Adrenal gland (tissue), 12 donors: ENCODE results near the gene TMBIM4. TPM values are rescaled to one million over a fixed set of nuclear protein-coding genes. Genes with fewer than 3 reads are reported as not detected.
"Not testable (repeated sequence)": the region's sequence is repeated elsewhere in the genome, so short reads cannot be mapped to it uniquely, and the experiment has no call there.

Experiments used
- DNase-seq, 7 donors: peaks; one replicate each; pipeline ENCODE4 v3.0.0-alpha.2; 2019 to 2020
- H3K27ac ChIP-seq, 5 donors: fragments of 200-600 bp; sonication (generic) in 4 of 5; 1 replicate in 3 of 5; 2 replicates in 2 of 5; pipeline versions ENCODE4 v1.5.1 to v1.8.0; 2016 to 2020; ENCODE audit warnings: mild to moderate bottlenecking in 1 of 5
- H3K27me3 ChIP-seq: fragments of 200-600 bp; 2 replicates; pipeline ENCODE4 v1.8.0; 2021
- H3K36me3 ChIP-seq, 2 donors: fragments of 200-600 bp; replicated peaks in 1 of 2; 1 replicate in 1 of 2; 2 replicates in 1 of 2; pipeline versions ENCODE4 v1.5.1 to v1.8.0; 2018 to 2022
- H3K4me1 ChIP-seq, 2 donors: fragments of 200-600 bp; replicated peaks in 1 of 2; 1 replicate in 1 of 2; 2 replicates in 1 of 2; pipeline versions ENCODE4 v1.5.1 to v1.8.0; 2018 to 2021
- H3K4me3 ChIP-seq, 4 donors: fragments of 200-600 bp; sonication (generic) in 3 of 4; one replicate each; pipeline ENCODE4 v1.5.1; 2016 to 2018
- H3K9me3 ChIP-seq, 3 donors: fragments of 200-600 bp; sonication (generic) in 1 of 3; replicated peaks in 1 of 3; 1 replicate in 2 of 3; 2 replicates in 1 of 3; pipeline versions ENCODE4 v1.5.1 to v1.8.0; 2016 to 2021
- POLR2A ChIP-seq, 2 donors: fragments of 450-650 bp; IDR thresholded peaks; one replicate each; pipeline ENCODE4 v1.6.1; 2017; ENCODE audit warnings: antibody characterized with exemption in 2 of 2, mild to moderate bottlenecking in 2 of 2, moderate library complexity in 1 of 2
- WGBS, 4 donors: extraction: QIAGEN DNeasy Blood & Tissue Kit in 2 of 4; methylation state at CpG; one replicate each; pipeline versions ENCODE4 v1.1.5 to v1.1.7; 2013 to 2017; 5-methylcytosine and 5-hydroxymethylcytosine counted together
- intact Hi-C, 2 donors: fragments of 100-400 bp; cut with DNase I; formaldehyde crosslinking; loops; one replicate each; pipeline versions ENCODE4 v1.14.1 to v1.15.0; 2022 to 2023
- polyA plus RNA-seq, 3 donors: library from polyadenylated mRNA; stranded (reverse); fragments of 200-250 nt in 2 of 3; fragments of 350-450 nt in 1 of 3; fragmentation: Illumina TruSeq in 1 of 3; extraction: RNeasy Lipid Tissue Mini Kit (QIAGEN cat#74804) in 1 of 3; gene quantifications; one replicate each; pipeline ENCODE4 v1.2.3, GENCODE V29; 2013 to 2014
- total RNA-seq, 9 donors: library from RNA; depleted of rRNA in 4 of 9; stranded (reverse); fragments of >200 nt in 4 of 9; fragments of 120-200 nt in 1 of 9; fragmentation: NEBNext Ultra II Directional in 1 of 9; extraction: Animal tissue kit (Norgen Biotek cat#: 25700) in 1 of 9; gene quantifications; one replicate each; pipeline versions ENCODE4 v1.1.0 to v1.2.4, GENCODE V29; 2013 to 2023
- TF ChIP-seq, protein P1 (sequence below), 6 experiments: fragments of 450-650 bp in 4 of 6; fragments of 200-600 bp in 2 of 6; sonication (generic) in 1 of 6; IDR thresholded peaks; 1 replicate in 5 of 6; 2 replicates in 1 of 6; pipeline versions ENCODE4 v1.5.1 to v1.8.0; 2016 to 2021; ENCODE audit warnings: antibody characterized with exemption in 6 of 6, mild to moderate bottlenecking in 2 of 6, moderate library complexity in 1 of 6
- donor health status: healthy with polysubstance abuse.
- donor health status: Bipolar disorder and iron deficiency.
- donor health status: DM: yes; HTN: yes; CAD: no.
- donor health status: DM: no; HTN: no; CAD: no.
- donor health status: DM: no; HTN: no; CAD: no.
- donor health status: DM: yes; HTN: yes; CAD: no.

The TMBIM4 gene
- total and polyA plus RNA-seq, 12 donors, result 94.3 to 291 (median 214) TPM

DNA sequence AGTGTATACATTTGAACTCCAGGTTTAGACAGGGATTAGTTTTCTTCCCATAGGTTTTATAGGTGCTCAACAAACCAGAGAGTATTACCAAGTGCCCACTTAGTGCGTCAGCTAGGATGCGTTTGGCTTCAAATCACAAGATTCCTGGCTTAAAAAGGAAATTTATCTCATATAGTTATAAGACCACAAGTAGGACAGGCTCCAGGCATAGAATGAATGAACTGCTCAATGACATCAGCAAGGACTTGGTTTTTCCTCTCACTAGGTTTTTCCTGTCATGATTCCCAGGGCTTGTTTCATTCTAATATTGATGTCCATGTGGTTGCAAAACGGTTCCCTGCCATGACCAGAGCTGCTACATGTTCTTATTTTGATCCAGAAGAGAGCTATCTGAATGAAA is 13.2 kb upstream of the TMBIM4 start:
- TF ChIP-seq POLR2A (IDR thresholded peaks at IDR 0.05), result no peak
- TF ChIP-seq, protein P1, sequence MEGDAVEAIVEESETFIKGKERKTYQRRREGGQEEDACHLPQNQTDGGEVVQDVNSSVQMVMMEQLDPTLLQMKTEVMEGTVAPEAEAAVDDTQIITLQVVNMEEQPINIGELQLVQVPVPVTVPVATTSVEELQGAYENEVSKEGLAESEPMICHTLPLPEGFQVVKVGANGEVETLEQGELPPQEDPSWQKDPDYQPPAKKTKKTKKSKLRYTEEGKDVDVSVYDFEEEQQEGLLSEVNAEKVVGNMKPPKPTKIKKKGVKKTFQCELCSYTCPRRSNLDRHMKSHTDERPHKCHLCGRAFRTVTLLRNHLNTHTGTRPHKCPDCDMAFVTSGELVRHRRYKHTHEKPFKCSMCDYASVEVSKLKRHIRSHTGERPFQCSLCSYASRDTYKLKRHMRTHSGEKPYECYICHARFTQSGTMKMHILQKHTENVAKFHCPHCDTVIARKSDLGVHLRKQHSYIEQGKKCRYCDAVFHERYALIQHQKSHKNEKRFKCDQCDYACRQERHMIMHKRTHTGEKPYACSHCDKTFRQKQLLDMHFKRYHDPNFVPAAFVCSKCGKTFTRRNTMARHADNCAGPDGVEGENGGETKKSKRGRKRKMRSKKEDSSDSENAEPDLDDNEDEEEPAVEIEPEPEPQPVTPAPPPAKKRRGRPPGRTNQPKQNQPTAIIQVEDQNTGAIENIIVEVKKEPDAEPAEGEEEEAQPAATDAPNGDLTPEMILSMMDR (IDR thresholded peaks at IDR 0.05), result no peak
- no peak for DNase-seq
- no peak overlapping the region for H3K27ac ChIP-seq
- H3K36me3 ChIP-seq, result no peaks in the 10 kb centered on the region
- no peaks in the 10 kb centered on the region for H3K9me3 ChIP-seq
- intact Hi-C loops, result no loop called here
- H3K4me1 ChIP-seq, result no peaks in the 10 kb centered on the region
- 72 to 76% (median 75%) methylated on average over 3 of the region's 3 CpGs for WGBS, 4 donors
- no peak overlapping the region for H3K4me3 ChIP-seq
- no peaks in the 10 kb centered on the region for H3K27me3 ChIP-seq

DNA sequence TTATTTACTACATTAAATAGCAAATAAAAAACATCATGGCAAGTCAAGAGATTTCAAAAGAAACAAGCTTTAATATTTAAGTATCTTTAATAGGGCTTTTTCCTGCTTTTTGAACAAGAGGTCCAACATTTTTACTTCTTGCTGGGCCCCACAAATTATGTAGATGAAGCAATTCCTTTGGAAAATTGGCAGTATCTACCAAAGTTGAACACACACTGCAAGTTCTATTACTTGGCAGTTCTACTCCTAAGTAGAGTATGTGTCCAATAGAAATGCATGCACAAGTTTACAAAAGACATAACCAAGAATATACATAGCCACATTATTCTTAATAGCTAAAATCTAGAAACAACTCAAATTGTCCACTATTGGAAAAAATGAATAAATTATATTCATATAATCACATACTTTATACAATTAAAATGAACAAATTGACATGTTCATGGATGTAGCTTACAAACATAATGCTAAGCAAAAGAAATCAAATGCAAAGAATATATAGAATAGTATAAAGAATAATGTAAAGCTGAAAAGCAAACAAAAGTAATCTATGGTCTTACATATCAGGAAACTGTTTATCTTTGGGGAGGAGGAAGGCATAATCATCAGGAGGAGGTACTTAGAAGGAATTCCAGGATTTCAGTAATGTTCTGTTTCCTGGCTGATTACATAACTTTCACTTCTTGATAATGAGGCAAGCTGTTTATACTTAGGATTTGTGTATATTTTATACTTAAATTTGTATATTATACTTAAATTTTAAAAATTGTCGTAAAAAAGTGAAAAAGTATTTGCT is 6.5 kb upstream of the TMBIM4 start:
- no peak for TF ChIP-seq POLR2A (IDR thresholded peaks at IDR 0.05)
- TF ChIP-seq, protein P1 (IDR thresholded peaks at IDR 0.05), result no peak
- H3K36me3 ChIP-seq, result no peaks in the 10 kb centered on the region
- no peak overlapping the region for H3K4me3 ChIP-seq
- H3K27me3 ChIP-seq, result no peaks in the 10 kb centered on the region
- intact Hi-C loops, result no loop called here
- DNase-seq, result no peak
- WGBS, 4 donors, result 45 to 58% (median 53%) methylated on average over 1 of the region's 1 CpG
- H3K4me1 ChIP-seq, result no peaks in the 10 kb centered on the region
- H3K27ac ChIP-seq, result no peak overlapping the region
- H3K9me3 ChIP-seq, result no peaks in the 10 kb centered on the region

DNA sequence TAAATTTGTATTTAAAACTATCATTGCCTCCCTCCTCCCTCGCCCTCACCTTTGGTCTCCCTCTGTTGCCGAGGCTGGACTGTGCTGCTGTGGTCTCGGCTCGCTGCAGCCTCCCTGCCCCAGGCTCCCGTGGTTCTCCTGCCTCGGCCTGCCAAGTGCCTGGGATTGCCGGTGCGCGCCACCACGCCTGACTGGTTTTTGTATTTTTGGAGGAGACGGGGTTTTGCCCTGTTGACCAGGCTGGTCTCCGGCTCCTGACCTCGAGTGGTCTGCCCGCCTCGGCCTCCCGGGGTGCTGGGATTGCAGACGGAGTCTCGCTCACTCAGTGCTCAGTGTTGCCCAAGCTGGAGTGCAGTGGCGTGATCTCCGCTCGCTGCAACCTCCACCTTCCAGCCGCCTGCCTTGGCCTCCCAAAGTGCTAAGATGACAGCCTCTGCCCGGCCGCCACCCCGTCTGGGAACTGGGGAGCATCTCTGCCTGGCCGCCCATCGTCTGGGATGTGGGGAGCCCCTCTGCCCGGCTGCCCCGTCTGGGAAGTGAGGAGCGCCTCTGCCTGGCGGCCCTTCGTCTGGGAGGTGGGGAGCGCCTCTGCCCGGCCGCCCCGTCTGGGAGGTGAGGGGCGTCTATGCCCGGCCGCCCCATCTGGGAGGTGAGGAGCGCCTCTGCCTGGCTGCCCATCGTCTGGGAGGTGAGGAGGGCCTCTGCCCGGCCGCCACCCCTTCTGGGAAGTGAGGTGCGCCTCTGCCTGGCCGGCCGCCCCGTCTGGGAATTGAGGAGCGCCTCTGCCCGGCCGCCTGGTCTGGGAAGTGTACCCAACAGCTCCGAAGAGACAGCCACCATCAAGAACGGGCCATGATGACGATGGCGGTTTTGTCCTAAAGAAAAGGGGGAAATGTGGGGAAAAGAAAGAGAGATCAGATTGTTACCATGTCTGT is 4.9 kb upstream of the TMBIM4 start:
- 95 to 96% (median 96%) methylated on average over 33 to 53 of the region's 54 CpGs for WGBS, 4 donors
- H3K27me3 ChIP-seq, intact Hi-C loops, H3K9me3 ChIP-seq, H3K4me3 ChIP-seq, DNase-seq, H3K36me3 ChIP-seq, H3K4me1 ChIP-seq, H3K27ac ChIP-seq: not testable (repeated sequence)

DNA sequence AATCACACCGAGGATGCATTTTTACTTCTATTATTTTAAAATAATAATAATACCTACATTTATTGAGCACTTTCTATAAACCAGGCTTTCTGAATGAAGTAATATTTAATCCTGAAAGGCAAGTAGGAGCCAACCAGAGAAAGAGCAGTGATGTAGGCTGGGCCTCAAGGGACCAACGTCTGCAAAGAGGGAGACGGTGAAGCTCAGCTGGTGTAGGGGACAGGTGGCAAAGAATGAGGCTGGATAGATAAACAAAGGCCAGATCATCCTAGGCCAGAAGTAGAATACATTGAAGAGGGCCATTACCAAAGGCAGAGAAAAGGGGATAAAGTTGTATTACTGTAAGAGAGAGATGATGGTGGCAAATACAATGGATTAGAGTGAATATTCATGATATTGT is 810 bp upstream of the TMBIM4 start:
- Histone ChIP-seq H3K27ac (peak overlapping the region in 2 of 5 donors; percentile 99 to 100), H3K4me1 (peaks cover 11 to 25% of the 10 kb centered on the region in 2 donors), H3K27me3 (no peaks in the 10 kb centered on the region), H3K4me3 (peak overlapping the region in 1 of 4 donors; percentile 84), H3K9me3 (no peaks in the 10 kb centered on the region), H3K36me3 (no peaks in the 10 kb centered on the region)
- WGBS, 4 donors, result 93 to 96% (median 94%) methylated on average over 3 of the region's 3 CpGs
- intact Hi-C loops, result no loop called here
- TF ChIP-seq, protein P1 (IDR thresholded peaks at IDR 0.05), result no peak
- no peak for TF ChIP-seq POLR2A (IDR thresholded peaks at IDR 0.05)
- DNase-seq, result no peak
